ENCODE results near the gene TP63.

Gene TP63

DNA sequence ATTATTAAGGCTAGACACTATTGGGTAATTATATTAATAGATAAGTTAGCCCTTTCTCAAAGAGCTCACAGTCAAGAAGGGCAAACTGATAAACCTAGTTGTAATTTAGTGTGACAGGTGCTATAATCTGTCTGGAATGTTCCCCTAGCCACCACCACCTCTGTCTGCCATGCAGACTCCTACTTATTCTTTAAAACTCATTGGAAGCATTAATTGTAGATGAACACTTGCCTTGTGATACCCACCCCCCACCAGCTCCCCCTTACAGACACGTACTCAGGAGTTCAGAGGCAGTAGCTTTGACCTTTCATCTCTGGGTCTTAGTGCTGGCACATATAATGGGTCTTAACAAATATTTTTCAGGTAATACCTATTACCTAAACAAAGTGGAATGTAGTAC lies 195.9 kb downstream of the TP63 start:
- no peak for DNase-seq

DNA sequence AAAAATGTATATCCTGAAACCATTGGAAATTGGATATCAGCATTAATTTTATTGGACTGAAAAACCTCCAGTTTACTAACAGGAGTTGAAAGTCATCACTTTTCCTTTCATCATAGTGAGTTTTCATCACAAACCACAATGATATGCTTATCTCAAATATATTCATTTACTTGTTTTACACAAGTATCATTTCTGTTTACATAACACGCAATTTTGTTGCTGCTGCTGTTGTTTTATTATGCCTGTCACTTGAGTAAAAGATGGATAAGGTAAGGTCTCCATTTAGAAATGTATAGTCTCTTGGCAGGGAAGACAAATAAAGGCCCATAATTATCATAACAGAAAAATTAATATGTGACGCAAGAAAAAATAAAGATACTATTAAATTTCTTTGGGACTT lies 199.2 kb downstream of the TP63 start:
- no peak for DNase-seq

DNA sequence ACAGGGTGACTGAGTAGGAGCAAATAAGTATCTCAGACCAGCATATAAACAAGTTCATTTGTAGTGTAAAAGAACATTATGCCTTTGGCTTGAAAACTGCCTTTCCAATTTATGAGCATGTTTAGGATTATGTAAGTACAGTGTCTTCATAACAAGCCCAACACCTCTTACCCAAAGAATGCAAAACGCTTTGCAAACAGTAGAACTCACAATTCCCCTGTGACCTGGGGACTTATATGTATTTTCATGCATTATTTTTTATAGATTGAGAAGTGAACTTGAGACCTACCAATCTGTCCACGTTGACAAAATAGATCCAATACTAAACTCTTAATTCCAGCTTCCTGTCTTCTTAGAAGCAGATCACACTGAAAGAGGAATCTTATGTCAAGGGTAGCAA lies 202.1 kb downstream of the TP63 start:
- DNase-seq = no peak

DNA sequence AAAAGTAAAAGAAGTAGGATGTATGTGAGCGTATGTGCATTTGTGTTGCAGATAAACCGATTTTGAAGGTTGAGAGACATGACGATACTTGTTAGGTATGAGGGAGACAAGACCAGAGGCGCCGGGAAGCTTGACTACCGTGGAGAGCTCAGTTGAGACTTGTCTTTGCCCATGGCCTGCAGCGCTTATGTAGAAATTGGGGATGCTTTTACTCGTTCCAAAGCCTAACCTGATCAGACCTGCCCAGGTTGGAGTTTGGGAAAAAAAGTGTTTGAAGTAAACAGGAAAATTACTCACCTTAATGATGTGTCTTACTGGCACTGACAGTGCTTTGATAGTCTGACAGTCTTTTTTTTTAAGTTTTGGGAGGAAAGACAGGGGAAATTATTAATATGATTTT lies 202.8 kb downstream of the TP63 start:
- DNase-seq = no peak

- no peak for DNase-seq
Observed at GRCh38 chr3:189834462-189834861, 203.3 kb downstream of the TP63 start.

- no peak for DNase-seq
Observed at GRCh38 chr3:189836795-189837194, 205.6 kb downstream of the TP63 start.

DNA sequence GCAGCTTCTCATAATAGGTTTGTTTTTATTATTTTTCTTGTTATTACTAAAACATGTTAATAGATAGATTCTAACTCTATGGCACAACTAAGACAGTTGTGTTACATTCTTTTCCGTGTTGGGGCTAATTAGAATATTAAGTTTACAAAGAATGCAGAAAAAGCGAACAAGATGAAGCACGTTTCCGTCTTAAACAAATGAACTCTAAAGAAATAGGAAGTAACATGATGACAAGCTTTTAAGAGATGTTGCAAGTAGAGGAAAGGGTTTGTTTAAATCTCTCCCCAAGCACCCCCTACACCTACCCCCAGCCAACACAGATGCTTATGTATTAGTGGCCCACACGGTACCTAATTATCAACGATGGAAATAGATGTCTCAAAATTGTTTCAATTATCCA lies 207.1 kb downstream of the TP63 start:
- no peak for DNase-seq

- no peak for DNase-seq
Observed at GRCh38 chr3:189839576-189839975, 208.4 kb downstream of the TP63 start.

DNA sequence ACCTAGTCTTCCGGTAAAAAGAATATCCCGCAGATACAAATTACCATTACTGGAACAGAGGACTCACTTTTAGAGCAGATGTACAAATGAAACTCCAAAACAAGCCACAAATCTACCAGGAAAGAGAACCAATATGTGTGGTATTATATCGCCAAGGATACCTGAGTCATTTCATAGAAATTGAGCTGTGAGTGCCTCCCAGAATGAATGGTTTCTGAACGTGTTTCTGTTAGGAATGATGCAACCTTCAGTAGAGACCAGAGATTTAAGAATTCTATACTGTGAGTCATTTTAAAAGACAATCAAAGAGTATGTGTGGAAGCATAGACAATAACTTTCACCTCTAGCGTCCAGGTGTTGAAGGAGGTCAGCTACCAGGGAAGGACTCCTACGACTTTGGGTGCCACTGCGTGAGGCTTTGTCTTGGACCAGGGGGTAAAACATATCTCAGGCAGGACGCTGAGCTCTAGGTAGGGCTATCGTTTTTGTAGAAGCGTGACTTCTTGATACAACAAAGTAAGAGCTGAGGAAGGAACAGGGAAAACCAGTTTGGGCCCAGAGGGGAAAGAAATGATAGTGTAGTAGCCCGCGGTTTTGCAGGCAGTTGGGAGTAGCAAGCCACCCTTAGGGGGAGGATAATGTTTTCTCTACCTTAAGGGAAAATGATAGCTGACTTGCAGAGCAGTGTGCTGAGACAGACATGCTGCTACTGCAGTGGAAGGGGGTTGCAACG lies 210.4 kb downstream of the TP63 start:
- no peak for DNase-seq

GRCh38 chr3:189842681-189843602 lies 211.8 kb downstream of the TP63 start:
- no peak for DNase-seq

DNA sequence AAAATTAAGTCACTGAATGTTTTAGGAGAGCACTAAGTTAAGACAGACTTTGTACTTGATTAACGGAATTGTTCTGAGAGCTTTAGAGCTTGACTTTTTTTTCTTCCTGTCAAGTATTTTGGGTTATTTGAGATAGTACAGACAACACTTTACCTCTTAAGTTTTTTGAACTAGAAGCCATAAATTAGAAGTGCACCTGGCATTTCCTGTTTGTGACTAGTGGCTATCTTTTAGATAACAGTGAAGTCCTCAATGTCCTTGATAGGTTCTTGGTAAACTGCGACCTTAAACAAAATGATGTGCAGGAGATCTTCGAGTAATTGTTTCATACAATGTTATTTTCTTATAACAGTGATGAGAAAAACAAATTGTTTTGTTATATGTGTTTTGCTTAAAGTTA lies 213.9 kb downstream of the TP63 start:
- no peak for DNase-seq

DNA sequence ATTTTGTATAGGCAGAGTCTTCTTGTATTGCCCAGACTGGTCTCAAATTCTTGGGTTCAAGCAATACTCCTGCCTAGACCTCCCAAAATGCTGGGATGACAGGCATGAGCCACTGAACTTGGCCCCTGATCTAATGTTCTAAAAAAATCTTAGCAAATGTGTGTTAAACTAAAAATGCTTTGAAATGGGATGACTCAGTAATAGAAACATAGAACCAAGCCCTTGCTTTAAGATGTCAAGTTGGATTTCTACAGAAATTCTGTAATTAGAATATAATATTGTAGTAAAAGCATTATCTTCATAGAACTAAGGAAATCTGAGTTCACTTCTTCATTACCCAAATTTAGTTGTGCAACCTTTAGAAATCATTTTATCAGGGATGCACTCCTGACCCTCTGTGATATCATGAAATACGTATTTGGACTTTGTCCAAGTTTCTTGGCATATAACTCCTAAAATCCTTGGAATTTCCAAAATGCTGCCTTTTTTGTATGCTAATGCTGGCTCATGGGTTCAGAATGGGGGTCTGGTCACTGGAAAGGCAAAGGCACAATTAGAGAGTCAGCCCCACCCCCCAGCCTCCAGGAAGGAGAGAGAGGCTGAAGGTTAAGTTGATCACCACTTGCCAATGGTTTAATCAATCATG lies 217.3 kb downstream of the TP63 start:
- no peak for DNase-seq

DNA sequence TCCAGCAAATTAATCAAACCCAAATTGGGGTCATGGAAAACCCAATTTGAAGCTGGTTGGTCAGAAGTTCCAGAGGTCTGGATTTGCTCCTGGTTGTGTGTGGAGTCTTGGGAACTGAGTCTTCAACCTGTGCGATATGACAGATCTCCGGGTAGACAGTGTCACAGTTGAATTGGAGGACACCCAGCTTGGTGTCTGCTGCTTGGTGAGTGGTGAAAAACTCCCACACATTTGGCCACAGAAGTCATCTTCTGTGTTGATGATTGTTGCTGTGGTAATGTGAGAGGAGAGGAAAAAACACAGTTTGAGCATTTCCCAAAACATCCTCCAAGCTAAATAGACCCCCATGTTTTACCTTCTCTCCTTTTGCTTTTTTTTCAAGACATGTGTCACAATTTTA lies 218.1 kb downstream of the TP63 start:
- DNase-seq = no peak

GRCh38 chr3:189851682-189852081 lies 220.5 kb downstream of the TP63 start:
- no peak for DNase-seq

GRCh38 chr3:189853906-189854305 lies 222.7 kb downstream of the TP63 start:
- DNase-seq = no peak

GRCh38 chr3:189860296-189860695 lies 229.1 kb downstream of the TP63 start:
- no peak for DNase-seq

DNA sequence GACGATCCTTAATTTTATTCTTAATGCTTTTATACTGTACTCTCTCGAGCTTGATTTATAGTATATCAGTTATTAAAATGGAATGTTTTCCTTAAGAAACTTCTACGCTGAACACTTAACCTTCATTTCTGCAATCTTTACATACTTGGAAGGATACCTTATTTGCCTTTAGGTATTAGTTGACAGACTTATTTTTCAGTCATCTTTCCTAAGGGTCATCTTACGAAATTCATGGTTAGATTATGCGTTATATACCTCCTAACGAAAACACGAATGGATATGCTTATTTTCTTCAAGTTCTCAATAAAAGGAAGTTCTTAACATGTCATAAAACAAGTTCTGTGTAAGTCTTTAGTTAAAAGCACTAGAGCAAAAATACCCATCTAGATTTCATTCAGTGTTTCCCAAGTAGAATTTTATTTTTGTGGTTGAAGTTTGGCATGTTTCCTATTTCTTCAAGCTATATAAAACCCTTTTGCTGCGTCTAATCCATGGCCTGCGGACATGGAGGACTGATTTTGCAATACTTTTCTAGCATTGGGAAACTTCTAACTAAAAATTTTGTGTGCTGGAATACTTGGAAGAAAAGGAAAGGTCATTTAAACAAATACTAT lies 231.3 kb downstream of the TP63 start:
- no peak for DNase-seq

- DNase-seq = no peak
Observed at GRCh38 chr3:189863031-189863430, 231.8 kb downstream of the TP63 start.

DNA sequence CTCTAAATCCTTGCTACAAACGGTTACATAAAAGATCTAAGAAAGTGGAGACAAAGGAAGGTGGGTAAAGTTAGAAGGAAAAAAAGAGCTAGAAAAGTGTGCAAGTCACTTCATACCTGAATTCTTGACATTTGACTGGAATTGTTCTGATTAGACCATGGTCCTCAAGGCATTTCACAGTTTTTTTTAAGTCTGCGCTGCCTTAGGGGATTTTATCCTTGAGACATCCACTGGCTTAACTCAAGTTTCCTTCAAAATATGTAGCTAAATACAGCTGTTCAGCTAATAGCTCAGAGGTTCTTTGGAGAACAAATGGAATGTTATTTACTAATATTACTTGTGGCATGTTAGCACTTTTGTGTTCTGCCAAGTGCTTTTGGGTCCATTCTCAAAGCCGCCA lies 236.9 kb downstream of the TP63 start:
- no peak for DNase-seq

DNA sequence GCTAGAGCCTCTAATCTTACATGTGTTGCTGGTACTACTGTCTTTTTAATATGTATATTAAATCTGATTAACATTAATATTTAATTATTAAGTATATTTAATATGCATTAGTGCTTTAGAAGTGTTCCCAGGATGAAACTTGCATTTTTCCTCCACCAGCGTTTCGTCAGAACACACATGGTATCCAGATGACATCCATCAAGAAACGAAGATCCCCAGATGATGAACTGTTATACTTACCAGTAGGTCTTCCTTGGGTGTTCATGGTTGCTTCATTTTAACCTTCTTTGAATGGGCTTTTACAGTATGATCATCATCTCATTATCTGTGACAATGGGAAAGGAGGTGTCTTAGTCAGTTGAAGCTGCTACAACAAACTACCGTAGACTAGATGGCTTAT lies 238.0 kb downstream of the TP63 start:
- no peak for DNase-seq

DNA sequence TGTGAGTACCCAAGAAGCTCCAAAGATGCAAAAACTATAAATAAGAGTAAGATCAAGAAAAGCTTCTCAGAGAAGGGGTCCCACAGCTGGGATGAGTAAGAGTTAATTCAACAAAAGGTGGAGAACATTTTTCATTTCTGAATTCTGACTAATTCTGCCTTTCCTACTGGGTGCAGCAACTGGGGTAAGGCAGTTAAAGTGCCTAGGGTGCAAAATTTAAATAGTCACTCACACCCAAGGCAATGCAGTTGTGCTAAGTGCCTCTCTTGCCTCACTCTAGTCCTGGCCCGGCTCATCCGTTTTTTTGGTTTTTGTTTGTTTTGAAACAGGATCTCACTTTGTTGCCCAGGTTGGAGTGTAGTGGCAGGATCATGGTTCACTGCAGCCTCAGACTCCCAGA lies 240.2 kb downstream of the TP63 start:
- no peak for DNase-seq

DNA sequence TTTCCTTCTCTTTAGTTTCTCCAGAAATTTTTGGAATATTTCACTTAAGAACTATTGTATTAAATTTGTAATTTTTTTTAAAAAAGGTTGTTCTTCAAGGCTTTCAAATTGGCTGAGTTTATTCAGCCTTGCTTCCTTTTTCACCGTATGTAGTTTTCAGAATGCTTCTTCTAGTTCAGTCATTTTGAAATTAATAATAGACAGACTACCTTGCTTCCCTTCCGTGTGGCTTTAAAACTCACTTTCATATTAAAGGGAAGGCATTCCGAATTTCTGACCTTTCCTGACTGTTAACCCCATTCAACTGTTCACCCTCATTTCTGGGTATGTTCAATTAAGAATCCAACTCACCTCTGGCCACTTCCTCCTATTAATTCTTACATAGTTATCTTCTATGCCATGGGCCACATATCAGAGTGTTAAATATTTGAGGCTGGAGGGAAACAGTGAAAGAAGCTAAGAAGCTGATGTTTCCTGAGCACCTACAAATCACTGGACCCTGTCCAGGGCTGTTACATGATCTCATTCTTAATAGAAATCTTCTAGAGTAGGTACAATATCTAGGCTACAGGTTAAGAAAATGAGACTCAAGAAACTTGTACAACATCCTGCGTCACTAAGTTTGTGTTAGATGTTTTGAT lies 252.0 kb downstream of the TP63 start:
- DNase-seq = no peak

DNA sequence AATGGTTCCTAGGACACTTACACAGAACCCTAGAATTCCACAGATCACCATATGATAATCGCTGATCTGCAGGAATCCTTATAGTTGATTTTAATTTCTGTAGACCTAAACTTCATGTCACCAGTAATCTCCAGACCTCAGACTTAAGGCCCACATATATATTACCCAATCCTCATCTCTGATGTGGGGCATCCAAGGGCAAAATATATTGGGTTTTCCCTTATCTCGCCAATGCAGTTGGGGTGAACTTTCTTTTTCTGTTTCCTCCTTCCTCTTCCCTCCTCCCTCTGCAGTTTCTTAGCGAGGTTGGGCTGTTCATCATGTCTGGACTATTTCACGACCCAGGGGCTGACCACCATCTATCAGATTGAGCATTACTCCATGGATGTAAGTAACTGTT lies 259.3 kb downstream of the TP63 start:
- DNase-seq = no peak

Data from NCI-H1694 treated with DMSO at 0.1 percent for 48 hours (cell line).